Gastroesophageal sphincter (tissue), 3 donors: Measurements from ENCODE around the gene SDE2.

Experiments used
- CTCF ChIP-seq, 4 experiments: fragments of 200-600 bp in 2 of 4; fragments of 450-650 bp in 2 of 4; sonication (generic) in 1 of 4; IDR thresholded peaks; one replicate each; pipeline ENCODE4 v1.5.1; 2017 to 2019; ENCODE audit warnings: antibody characterized with exemption in 4 of 4, mild to moderate bottlenecking in 2 of 4, moderate library complexity in 2 of 4
- EP300 ChIP-seq: sonication (generic); formaldehyde crosslinking; IDR thresholded peaks from one replicate; pipeline ENCODE4 v1.6.1; 2017; ENCODE audit warnings: antibody characterized with exemption, mild to moderate bottlenecking
- POLR2A ChIP-seq, 2 donors: fragments of 450-650 bp; IDR thresholded peaks; one replicate each; pipeline ENCODE4 v1.6.1; 2017; ENCODE audit warnings: antibody characterized with exemption in 2 of 2, mild to moderate bottlenecking in 2 of 2, moderate library complexity in 1 of 2
- POLR2AphosphoS5 ChIP-seq: sonication (generic); formaldehyde crosslinking; IDR thresholded peaks from one replicate; pipeline ENCODE4 v1.6.1; 2017; ENCODE audit warnings: antibody characterized with exemption

GRCh38 chr1:225934711-225935110 lies 64.4 kb downstream of the SDE2 start:
- TF ChIP-seq POLR2AphosphoS5: no peak
- TF ChIP-seq CTCF (IDR thresholded peaks at IDR 0.05): no peak
- no peak for TF ChIP-seq POLR2A (IDR thresholded peaks at IDR 0.05)
- TF ChIP-seq EP300: no peak
